IPS-15b (cell line): ENCODE measurements around the gene ARMCX2.
"Not testable (repeated sequence)": the region's sequence is repeated elsewhere in the genome, so short reads cannot be mapped to it uniquely, and the experiment has no call there.

Experiments used
- H3K27me3 ChIP-seq: one replicate; pipeline ENCODE4 v1.6.1; 2013; ENCODE audit warnings: low read length; ENCODE audit not compliant: control insufficient read depth, insufficient read depth
- H3K36me3 ChIP-seq: one replicate; pipeline ENCODE4 v1.6.1; 2013; ENCODE audit warnings: low read length; ENCODE audit not compliant: control insufficient read depth, insufficient read depth
- H3K4me1 ChIP-seq: one replicate; pipeline ENCODE4 v1.6.1; 2013; ENCODE audit warnings: mild to moderate bottlenecking, low read length; ENCODE audit not compliant: control insufficient read depth, insufficient read depth
- H3K4me3 ChIP-seq: one replicate; pipeline ENCODE4 v1.5.1; 2013; ENCODE audit warnings: low read depth, low read length
- H3K9ac ChIP-seq: one replicate; pipeline ENCODE4 v1.6.1; 2013; ENCODE audit warnings: low read depth, mild to moderate bottlenecking, low read length
- H3K9me3 ChIP-seq: one replicate; pipeline ENCODE4 v1.6.1; 2013; ENCODE audit warnings: mild to moderate bottlenecking, low read length; ENCODE audit not compliant: control insufficient read depth, insufficient read depth

The ARMCX2 gene

DNA sequence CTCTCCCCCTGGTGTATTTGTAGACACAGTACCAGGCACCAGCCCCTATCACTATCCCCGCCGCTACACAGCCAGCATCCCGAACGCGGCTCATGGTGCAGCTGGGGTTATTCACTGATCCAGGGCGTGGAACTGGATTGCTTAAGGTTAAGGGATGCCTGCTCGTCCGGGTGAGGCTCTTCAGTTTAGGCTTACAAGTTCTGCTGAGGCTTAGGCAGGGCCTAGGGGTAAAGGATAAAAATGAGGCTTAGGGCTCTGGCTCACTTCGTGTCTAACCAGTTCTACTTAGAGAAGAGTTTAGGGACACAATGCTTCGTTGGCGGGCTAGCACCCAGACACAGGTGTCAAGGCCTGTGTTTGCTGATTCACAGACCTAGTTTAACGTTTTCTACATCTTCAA, 2.2 kb downstream of the ARMCX2 start:
- Histone ChIP-seq H3K27me3 (no peaks in the 10 kb centered on the region), H3K9me3 (no peaks in the 10 kb centered on the region), H3K4me1 (no peaks in the 10 kb centered on the region), H3K9ac (no peak overlapping the region), H3K4me3 (no peak overlapping the region), H3K36me3 (peaks cover 9% of the 10 kb centered on the region)

GRCh38 chrX:101656817-101657216, 2.8 kb downstream of the ARMCX2 start:
- H3K36me3 ChIP-seq: peaks cover 9% of the 10 kb centered on the region
- H3K9me3 ChIP-seq: no peaks in the 10 kb centered on the region
- H3K4me3 ChIP-seq: no peak overlapping the region
- H3K9ac ChIP-seq: no peak overlapping the region
- no peaks in the 10 kb centered on the region for H3K27me3 ChIP-seq
- no peaks in the 10 kb centered on the region for H3K4me1 ChIP-seq

- Histone ChIP-seq H3K27me3 (no peaks in the 10 kb centered on the region), H3K9me3 (no peaks in the 10 kb centered on the region), H3K4me1 (no peaks in the 10 kb centered on the region), H3K36me3 (peaks cover 9% of the 10 kb centered on the region), H3K9ac (no peak overlapping the region), H3K4me3 (no peak overlapping the region)
Observed at GRCh38 chrX:101655534-101655933, 4.1 kb downstream of the ARMCX2 start.

DNA sequence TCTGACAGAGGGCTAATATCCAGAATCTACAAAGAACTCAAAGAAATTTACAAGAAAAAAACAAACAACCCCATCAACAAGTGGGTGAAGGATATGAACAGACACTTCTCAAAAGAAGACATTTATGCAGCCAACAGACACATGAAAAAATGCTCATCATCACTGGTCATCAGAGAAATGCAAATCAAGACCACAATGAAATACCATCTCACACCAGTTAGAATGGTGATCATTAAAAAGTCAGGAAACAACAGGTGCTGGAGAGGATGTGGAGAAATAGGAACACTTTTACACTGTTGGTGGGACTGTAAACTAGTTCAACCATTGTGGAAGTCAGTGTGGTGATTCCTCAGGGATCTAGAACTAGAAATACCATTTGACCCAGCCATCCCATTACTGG, 11.9 kb downstream of the ARMCX2 start:
- H3K9me3 ChIP-seq, H3K27me3 ChIP-seq, H3K4me3 ChIP-seq, H3K36me3 ChIP-seq, H3K9ac ChIP-seq, H3K4me1 ChIP-seq: not testable (repeated sequence)

DNA sequence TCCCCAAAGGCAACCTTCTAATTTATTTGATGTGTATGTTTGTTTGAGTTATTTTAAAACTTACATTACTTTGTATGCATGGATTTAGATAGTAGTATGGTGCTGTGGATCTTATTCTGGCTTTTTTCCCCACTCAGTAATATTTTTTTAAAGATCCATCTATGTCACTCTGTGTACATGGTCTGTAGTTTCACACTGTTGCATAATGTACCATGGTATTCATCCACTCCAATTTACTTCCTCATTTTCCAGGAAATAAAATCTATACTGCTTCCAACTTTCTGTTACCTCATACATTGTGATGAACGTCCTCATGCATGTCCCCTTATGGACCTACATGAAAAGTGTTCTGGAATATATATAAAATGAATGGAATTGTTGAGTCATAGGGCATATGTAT, 17.6 kb downstream of the ARMCX2 start:
- no peaks in the 10 kb centered on the region for H3K36me3 ChIP-seq
- H3K9me3 ChIP-seq: no peaks in the 10 kb centered on the region
- H3K4me1 ChIP-seq: no peaks in the 10 kb centered on the region
- H3K9ac ChIP-seq: no peak overlapping the region
- H3K27me3 ChIP-seq: no peaks in the 10 kb centered on the region
- no peak overlapping the region for H3K4me3 ChIP-seq

DNA sequence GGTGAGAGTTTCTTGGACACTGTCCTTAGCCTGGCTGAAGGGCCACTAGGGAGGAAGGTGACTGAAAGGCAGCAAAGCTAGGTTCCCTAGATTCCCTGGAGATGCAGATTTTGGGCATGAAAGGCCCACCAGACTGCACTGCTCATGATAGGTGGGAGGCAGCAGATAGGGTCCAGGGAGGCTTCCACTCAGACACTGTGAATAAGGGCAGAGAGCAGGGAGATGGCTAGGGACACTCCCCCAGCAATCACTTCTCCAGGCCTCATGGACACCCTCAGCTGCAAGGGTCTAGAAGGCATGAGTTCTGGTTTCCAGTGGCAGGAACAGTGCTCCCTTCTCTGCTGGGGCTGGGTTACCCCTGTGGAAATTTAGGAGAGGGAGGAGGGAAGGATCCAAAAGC, 20.1 kb downstream of the ARMCX2 start:
- Histone ChIP-seq H3K36me3 (no peaks in the 10 kb centered on the region), H3K4me3 (no peak overlapping the region), H3K4me1 (no peaks in the 10 kb centered on the region), H3K9ac (no peak overlapping the region), H3K27me3 (no peaks in the 10 kb centered on the region), H3K9me3 (no peaks in the 10 kb centered on the region)

GRCh38 chrX:101619364-101619763, 40.3 kb downstream of the ARMCX2 start:
- peaks cover 4% of the 10 kb centered on the region for H3K36me3 ChIP-seq
- H3K27me3 ChIP-seq: no peaks in the 10 kb centered on the region
- H3K9me3 ChIP-seq: no peaks in the 10 kb centered on the region
- no peak overlapping the region for H3K9ac ChIP-seq
- H3K4me1 ChIP-seq: peaks cover 9% of the 10 kb centered on the region
- no peak overlapping the region for H3K4me3 ChIP-seq

GRCh38 chrX:101617211-101618191, 42.1 kb downstream of the ARMCX2 start, which contains the start of gene ARMCX6:
ARMCX6 (minus strand) TSS chrX:101618000; CDS start chrX:101616620, 1,380 bp downstream.
- H3K27me3 ChIP-seq: no peaks in the 10 kb centered on the region
- no peaks in the 10 kb centered on the region for H3K9me3 ChIP-seq
- H3K4me3 ChIP-seq: peak within 1 kb of the TSS; percentile 76
- peaks cover 4% of the 10 kb centered on the region for H3K36me3 ChIP-seq
- H3K9ac ChIP-seq: peak within 1 kb of the TSS; percentile 76
- H3K4me1 ChIP-seq: peaks cover 9% of the 10 kb centered on the region

DNA sequence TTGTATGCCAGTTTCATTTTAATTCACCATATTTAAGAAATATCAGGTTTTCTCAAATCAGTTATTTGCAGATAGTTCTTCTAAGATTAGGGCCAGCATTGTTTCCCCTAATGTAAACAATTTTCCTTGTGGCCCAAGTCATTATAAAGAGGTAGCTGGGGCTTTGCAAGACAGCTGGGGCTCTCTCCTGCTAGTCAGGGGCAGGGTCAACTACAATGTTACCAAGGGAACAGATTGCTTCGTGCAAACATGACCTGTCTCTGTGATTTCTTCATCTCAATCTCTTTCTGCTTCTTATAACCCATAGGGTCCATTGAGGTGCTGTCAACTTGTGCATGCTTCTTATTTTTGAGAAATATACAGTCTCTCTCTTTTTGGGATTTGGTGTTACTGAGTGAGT, 53.9 kb downstream of the ARMCX2 start:
- H3K27me3 ChIP-seq: no peaks in the 10 kb centered on the region
- H3K9me3 ChIP-seq: no peaks in the 10 kb centered on the region
- H3K36me3 ChIP-seq: no peaks in the 10 kb centered on the region
- H3K9ac ChIP-seq: no peak overlapping the region
- H3K4me3 ChIP-seq: no peak overlapping the region
- H3K4me1 ChIP-seq: no peaks in the 10 kb centered on the region
